Gastroesophageal sphincter (tissue), 3 donors: ENCODE measurements around the gene CSMD2.

Experiments
- CTCF ChIP-seq, 4 experiments: fragments of 200-600 bp in 2 of 4; fragments of 450-650 bp in 2 of 4; sonication (generic) in 1 of 4; IDR thresholded peaks; one replicate each; pipeline ENCODE4 v1.5.1; 2017 to 2019; ENCODE audit warnings: antibody characterized with exemption in 4 of 4, mild to moderate bottlenecking in 2 of 4, moderate library complexity in 2 of 4
- POLR2A ChIP-seq, 2 donors: fragments of 450-650 bp; IDR thresholded peaks; one replicate each; pipeline ENCODE4 v1.6.1; 2017; ENCODE audit warnings: antibody characterized with exemption in 2 of 2, mild to moderate bottlenecking in 2 of 2, moderate library complexity in 1 of 2
- POLR2AphosphoS5 ChIP-seq: sonication (generic); formaldehyde crosslinking; IDR thresholded peaks from one replicate; pipeline ENCODE4 v1.6.1; 2017; ENCODE audit warnings: antibody characterized with exemption

GRCh38 chr1:34113362-34113761, 51.7 kb downstream of the CSMD2 start:
- no peak for TF ChIP-seq POLR2A (IDR thresholded peaks at IDR 0.05)
- TF ChIP-seq CTCF (IDR thresholded peaks at IDR 0.05) = no peak
- no peak for TF ChIP-seq POLR2AphosphoS5
